HepG2 (cell line): ENCODE measurements around the gene MRM2. TPM values are rescaled to one million over a fixed set of nuclear protein-coding genes. Genes with fewer than 3 reads are reported as not detected.
A peak's percentile ranks its signal among the peaks of the same experiment; 100 is the strongest.

Source experiments
- ATAC-seq: fragments of 200-7000 bp; cut with Tn5 transposase; 3 replicates; pipeline ENCODE4 v1.9.1; 2020; ENCODE audit warnings: mild to moderate bottlenecking, moderate library complexity
- BruUV-seq: library from RNA; stranded (reverse); fragments of 400-500 nt; replicated peaks from 2 replicates; lab custom pipeline; 2021; lab: Mats Ljungman, UMichigan
- CTCF ChIA-PET: fragments of 300-600 bp; formaldehyde crosslinking; extraction: SDS; loops from one replicate; lab custom pipeline; 2021; ENCODE audit warnings: low total read pairs, inconsistent platforms, low intra/inter-chr PET ratio; lab: Yijun Ruan, JAX
- POLR2A ChIA-PET: fragments of 350-600 bp; sonication (Branson Sonifier 250); formaldehyde crosslinking; loops from one replicate; lab custom pipeline; 2020; ENCODE audit warnings: antibody characterized with exemption, inconsistent platforms; lab: Yijun Ruan, JAX
- DNase-seq: peaks from one replicate; pipeline ENCODE4 v3.0.0-alpha.2; 2015; ENCODE audit warnings: low spot score
- FAIRE-seq: peaks from 3 replicates; lab custom pipeline; 2011; peaks lifted over from hg19 to GRCh38; lab: Jason Lieb, UNC
- H2AFZ ChIP-seq: one replicate; pipeline ENCODE4 v1.6.1; 2011; ENCODE audit warnings: low read length, inconsistent platforms
- H3K27ac ChIP-seq: fragments of 300-600 bp; 3 replicates; pipeline ENCODE4 v1.8.0; 2011; ENCODE audit warnings: mixed run types, mild to moderate bottlenecking, mixed read lengths, low read length, inconsistent platforms; ENCODE audit not compliant: insufficient read depth; ENCODE audit errors: extremely low read length
- H3K27me3 ChIP-seq, 2 experiments: fragments of 200-600 bp in 1 of 2; 2 replicates in 1 of 2; 3 replicates in 1 of 2; pipeline versions ENCODE4 v1.6.0 to v1.8.0; 2011; ENCODE audit warnings: low read length in 2 of 2, mild to moderate bottlenecking in 2 of 2, moderate library complexity in 2 of 2, inconsistent platforms in 1 of 2; ENCODE audit not compliant: insufficient read depth in 2 of 2, control insufficient read depth in 1 of 2
- H3K36me3 ChIP-seq, 2 experiments: fragments of 200-600 bp in 1 of 2; replicated peaks in 1 of 2; 2 replicates in 1 of 2; 3 replicates in 1 of 2; pipeline versions ENCODE4 v1.5.1 to v1.8.0; 2011; ENCODE audit warnings: low read length in 2 of 2, inconsistent platforms in 1 of 2; ENCODE audit not compliant: insufficient read depth in 2 of 2, control insufficient read depth in 1 of 2
- H3K4me1 ChIP-seq: 2 replicates; pipeline ENCODE4 v1.5.1; 2012; ENCODE audit warnings: low read length, inconsistent platforms; ENCODE audit not compliant: insufficient read depth
- H3K4me2 ChIP-seq: 2 replicates; pipeline ENCODE4 v1.6.0; 2011; ENCODE audit warnings: low read depth, low read length, inconsistent platforms
- H3K4me3 ChIP-seq, 3 experiments: fragments of 200-600 bp in 1 of 3; sonication (generic), shearing (Covaris generic) in 1 of 3; replicated peaks in 1 of 3; 2 replicates each; pipeline ENCODE4 v1.5.1; 2011 to 2016; ENCODE audit warnings: low read length in 3 of 3, inconsistent platforms in 2 of 3, low read depth in 2 of 3, mild to moderate bottlenecking in 2 of 3, control low read depth in 1 of 3, mixed read lengths in 1 of 3; ENCODE audit not compliant: insufficient read depth in 1 of 3
- H3K79me2 ChIP-seq: one replicate; pipeline ENCODE4 v1.6.1; 2011; ENCODE audit warnings: low read length, inconsistent platforms; ENCODE audit not compliant: insufficient read depth
- H3K9ac ChIP-seq: 2 replicates; pipeline ENCODE4 v1.6.0; 2011; ENCODE audit warnings: mild to moderate bottlenecking, low read depth, low read length, inconsistent platforms; ENCODE audit not compliant: insufficient read depth
- H3K9me3 ChIP-seq: 2 replicates; pipeline ENCODE4 v1.5.1; 2012; ENCODE audit warnings: mild to moderate bottlenecking, low read length
- H4K20me1 ChIP-seq: 2 replicates; pipeline ENCODE4 v1.6.0; 2011; ENCODE audit warnings: inconsistent platforms, mild to moderate bottlenecking, low read length, moderate library complexity; ENCODE audit not compliant: insufficient read depth
- AGO2 ChIP-seq: fragments of 200-400 bp; formaldehyde crosslinking; optimal IDR thresholded peaks from 2 replicates; pipeline ENCODE3; 2017; ENCODE audit warnings: mild to moderate bottlenecking, low read depth, low read length, moderate library complexity
- KAT8 ChIP-seq: IDR thresholded peaks from 2 replicates; pipeline ENCODE4 v1.6.1; 2016; ENCODE audit warnings: missing genetic modification reagents, missing compliant biosample characterization
- KDM2A ChIP-seq: sonication (generic); formaldehyde crosslinking; IDR thresholded peaks from 2 replicates; pipeline ENCODE4 v1.4.0; 2020; ENCODE audit warnings: low read depth, missing genetic modification reagents, borderline replicate concordance
- MTERF4 ChIP-seq: sonication (generic); formaldehyde crosslinking; IDR thresholded peaks from 2 replicates; pipeline ENCODE4 v1.8.0; 2023; ENCODE audit warnings: mild to moderate bottlenecking, missing genetic modification reagents
- SAFB2 ChIP-seq: sonication (generic); formaldehyde crosslinking; IDR thresholded peaks from 2 replicates; pipeline ENCODE4 v1.5.1; 2020; ENCODE audit warnings: missing genetic modification reagents, low read depth, mild to moderate bottlenecking, borderline replicate concordance
- YEATS4 ChIP-seq: sonication (generic); formaldehyde crosslinking; IDR thresholded peaks from 2 replicates; pipeline ENCODE4 v1.4.0; 2020; ENCODE audit warnings: missing genetic modification reagents, borderline replicate concordance
- ZBTB34 ChIP-seq: sonication (generic); formaldehyde crosslinking; IDR thresholded peaks from 2 replicates; pipeline ENCODE4 v1.8.0; 2022; ENCODE audit warnings: mild to moderate bottlenecking, missing genetic modification reagents
- ZNF225 ChIP-seq: sonication (generic); formaldehyde crosslinking; IDR thresholded peaks from 2 replicates; pipeline ENCODE4 v1.4.0; 2020; ENCODE audit warnings: mild to moderate bottlenecking, missing genetic modification reagents
- ZNF234 ChIP-seq: sonication (generic); formaldehyde crosslinking; conservative IDR thresholded peaks from 2 replicates; pipeline ENCODE4 v1.5.1; 2020; ENCODE audit warnings: mild to moderate bottlenecking, missing genetic modification reagents
- ZNF335 ChIP-seq: sonication (generic); formaldehyde crosslinking; IDR thresholded peaks from 2 replicates; pipeline ENCODE4 v1.4.0; 2020; ENCODE audit warnings: missing genetic modification reagents
- ZNF350 ChIP-seq: sonication (generic); formaldehyde crosslinking; IDR thresholded peaks from 2 replicates; pipeline ENCODE4 v1.4.0; 2020; ENCODE audit warnings: mild to moderate bottlenecking, low read depth, missing genetic modification reagents, borderline replicate concordance
- ZNF652 ChIP-seq: IDR thresholded peaks from 2 replicates; pipeline ENCODE4 v1.6.1; 2016; ENCODE audit warnings: low read depth, borderline replicate concordance
- ZNF670 ChIP-seq: sonication (generic); formaldehyde crosslinking; IDR thresholded peaks from 2 replicates; pipeline ENCODE4 v1.8.0; 2022; ENCODE audit warnings: mild to moderate bottlenecking, missing genetic modification reagents, borderline replicate concordance
- ZNF703 ChIP-seq: sonication (generic); formaldehyde crosslinking; IDR thresholded peaks from 2 replicates; pipeline ENCODE4 v1.5.1; 2020; ENCODE audit warnings: missing genetic modification reagents, mild to moderate bottlenecking, moderate library complexity, borderline replicate concordance
- ZSCAN12 ChIP-seq: sonication (generic); formaldehyde crosslinking; IDR thresholded peaks from 2 replicates; pipeline ENCODE4 v1.9.0; 2021; ENCODE audit warnings: mild to moderate bottlenecking, missing genetic modification reagents
- ZSCAN9 ChIP-seq: IDR thresholded peaks from 2 replicates; pipeline ENCODE4 v1.6.1; 2016; ENCODE audit warnings: borderline replicate concordance
- WGBS: methylation state at CpG from one replicate; pipeline ENCODE4 v1.1.6; 2017; ENCODE audit warnings: low lambda C conversion rate; 5-methylcytosine and 5-hydroxymethylcytosine counted together
- in situ Hi-C: cut with HindIII; loops from 2 replicates; pipeline ENCODE4 v1.10.0; 2017; ENCODE audit warnings: low pct_unique_long_range_greater_than_20kb; ENCODE audit not compliant: extremely low pct_ligation_motif_present
- intact Hi-C: fragments of 100-400 bp; cut with micrococcal nuclease; formaldehyde crosslinking; loops from one replicate; pipeline ENCODE4 v1.10.0; 2022; ENCODE audit not compliant: unreplicated experiment
- polyA plus RNA-seq, 8 experiments: library from polyadenylated mRNA; depleted of rRNA in 3 of 8; stranded (reverse) in 7 of 8; unstranded in 1 of 8; fragments of >200 nt; fragmentation: Illumina TruSeq in 4 of 8; extraction: Trizol in 4 of 8; gene quantifications; 2 replicates each; pipeline versions ENCODE4 v1.2.1 to v1.2.3, GENCODE V29; 2011 to 2016; ENCODE audit warnings: low read depth in 4 of 8, missing spikeins in 1 of 8, mixed read lengths in 1 of 8; ENCODE audit not compliant: insufficient read depth in 1 of 8
- total RNA-seq, 5 experiments: library from RNA; depleted of rRNA; stranded (reverse); fragments of >200 nt; fragmentation: Illumina TruSeq; extraction: Trizol; gene quantifications; 2 replicates each; pipeline ENCODE4 v1.2.3, GENCODE V29; 2016; ENCODE audit warnings: low read depth in 1 of 5
- TF ChIP-seq, protein P1 (sequence below): sonication (generic); formaldehyde crosslinking; IDR thresholded peaks from 2 replicates; pipeline ENCODE4 v1.4.0; 2020; ENCODE audit warnings: missing genetic modification reagents

The MRM2 gene
- total and polyA plus RNA-seq, 2 of the 13 experiments (the other 11 are each of a cell fraction or from before 2014, with no cell fraction given), result 13.2 to 34.2 TPM

DNA sequence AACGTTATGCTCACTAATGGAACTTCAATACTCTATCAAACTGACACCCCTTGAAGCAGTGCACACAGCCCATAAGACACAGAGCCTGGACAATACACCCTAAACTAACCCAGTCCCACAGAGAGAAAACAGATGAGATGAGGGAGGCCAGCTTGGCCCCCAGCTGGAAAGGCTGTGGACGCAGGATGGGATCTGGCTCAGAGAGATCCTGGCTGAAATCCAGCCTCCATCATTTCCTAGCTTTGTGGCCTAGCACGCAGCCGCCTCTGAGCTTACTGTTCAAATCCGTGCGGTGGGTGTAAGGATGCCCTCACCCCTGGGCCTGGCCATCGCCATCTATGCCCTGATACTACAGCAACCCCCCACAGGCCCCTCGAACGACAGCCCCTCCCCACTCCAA is 39.5 kb upstream of the MRM2 start (continued):
- TF ChIP-seq ZNF234 (CRISPR knock-in tag) (no peak), ZBTB34 (CRISPR knock-in tag) (no peak), ZNF670 (CRISPR knock-in tag) (no peak), YEATS4 (no peak), AGO2 (no peak), KDM2A (CRISPR knock-in tag) (no peak), ZNF225 (CRISPR knock-in tag) (no peak), KAT8 (CRISPR knock-in tag) (no peak)
- TF ChIP-seq, protein P1, sequence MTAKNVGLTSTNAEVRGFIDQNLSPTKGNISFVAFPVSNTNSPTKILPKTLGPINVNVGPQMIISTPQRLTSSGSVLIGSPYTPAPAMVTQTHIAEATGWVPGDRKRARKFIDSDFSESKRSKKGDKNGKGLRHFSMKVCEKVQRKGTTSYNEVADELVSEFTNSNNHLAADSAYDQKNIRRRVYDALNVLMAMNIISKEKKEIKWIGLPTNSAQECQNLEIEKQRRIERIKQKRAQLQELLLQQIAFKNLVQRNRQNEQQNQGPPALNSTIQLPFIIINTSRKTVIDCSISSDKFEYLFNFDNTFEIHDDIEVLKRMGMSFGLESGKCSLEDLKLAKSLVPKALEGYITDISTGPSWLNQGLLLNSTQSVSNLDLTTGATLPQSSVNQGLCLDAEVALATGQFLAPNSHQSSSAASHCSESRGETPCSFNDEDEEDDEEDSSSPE (CRISPR knock-in tag), result no peak

GRCh38 chr7:2280424-2280823 is 38.4 kb upstream of the MRM2 start:
- Histone ChIP-seq H3K27ac (no peak overlapping the region), H3K79me2 (peaks cover 17% of the 10 kb centered on the region), H2AFZ (no peak overlapping the region), H3K36me3 (peaks cover 7 to 10% of the 10 kb centered on the region in 2 experiments; a peak in 2 of 5 replicates), H3K4me2 (no peak overlapping the region), H4K20me1 (no peaks in the 10 kb centered on the region), H3K27me3 (no peaks in the 10 kb centered on the region), H3K4me3 (no peak overlapping the region), H3K4me1 (peaks cover 42% of the 10 kb centered on the region), H3K9ac (no peak overlapping the region), H3K9me3 (no peaks in the 10 kb centered on the region)
- DNase-seq (no peak), FAIRE-seq (no peak), ATAC-seq (no peak)
- ChIA-PET CTCF (no interaction called here), POLR2A (interaction anchor here (0.7 kb wide), 1 partner anchor 102 kb away, joined by 3 read pairs; no protein-coding TSS in a partner anchor)
- intact Hi-C loops, result no loop called here
- no TSS peak for BruUV-seq
- in situ Hi-C loops, result no loop called here
- TF ChIP-seq ZNF335 (CRISPR knock-in tag) (no peak), ZNF350 (CRISPR knock-in tag) (no peak), ZNF703 (CRISPR knock-in tag) (no peak), ZNF652 (CRISPR knock-in tag) (0 out of 2 replicates have a peak, but pooled peaks have one; percentile 19), SAFB2 (CRISPR knock-in tag) (no peak), ZSCAN12 (CRISPR knock-in tag) (no peak), MTERF4 (CRISPR knock-in tag) (no peak), ZSCAN9 (CRISPR knock-in tag) (no peak)
- WGBS, result 69% methylated on average over 2 of the region's 2 CpGs
